Adipose tissue (tissue), 3 donors: ENCODE measurements around the gene STX10. TPM values are rescaled to one million over a fixed set of nuclear protein-coding genes. Genes with fewer than 3 reads are reported as not detected.

ENCODE experiments used
- H3K27ac ChIP-seq: one replicate; pipeline ENCODE4 v1.5.1; 2013; ENCODE audit warnings: low read depth, low read length
- WGBS, 3 donors: extraction: QIAGEN DNeasy Blood & Tissue Kit; methylation state at CpG; one replicate each; pipeline ENCODE4 v1.1.7; 2013; 5-methylcytosine and 5-hydroxymethylcytosine counted together
- polyA plus RNA-seq, 3 donors: library from polyadenylated mRNA; stranded (reverse); fragments of 200-250 nt; gene quantifications; one replicate each; pipeline ENCODE4 v1.2.3, GENCODE V29; 2013
- donor health status: healthy with polysubstance abuse.
- donor health status: Bipolar disorder and iron deficiency.
- donor health status: healthy.

The STX10 gene
- polyA plus RNA-seq, 3 donors = 34.5 to 69.2 (median 63.1) TPM

DNA sequence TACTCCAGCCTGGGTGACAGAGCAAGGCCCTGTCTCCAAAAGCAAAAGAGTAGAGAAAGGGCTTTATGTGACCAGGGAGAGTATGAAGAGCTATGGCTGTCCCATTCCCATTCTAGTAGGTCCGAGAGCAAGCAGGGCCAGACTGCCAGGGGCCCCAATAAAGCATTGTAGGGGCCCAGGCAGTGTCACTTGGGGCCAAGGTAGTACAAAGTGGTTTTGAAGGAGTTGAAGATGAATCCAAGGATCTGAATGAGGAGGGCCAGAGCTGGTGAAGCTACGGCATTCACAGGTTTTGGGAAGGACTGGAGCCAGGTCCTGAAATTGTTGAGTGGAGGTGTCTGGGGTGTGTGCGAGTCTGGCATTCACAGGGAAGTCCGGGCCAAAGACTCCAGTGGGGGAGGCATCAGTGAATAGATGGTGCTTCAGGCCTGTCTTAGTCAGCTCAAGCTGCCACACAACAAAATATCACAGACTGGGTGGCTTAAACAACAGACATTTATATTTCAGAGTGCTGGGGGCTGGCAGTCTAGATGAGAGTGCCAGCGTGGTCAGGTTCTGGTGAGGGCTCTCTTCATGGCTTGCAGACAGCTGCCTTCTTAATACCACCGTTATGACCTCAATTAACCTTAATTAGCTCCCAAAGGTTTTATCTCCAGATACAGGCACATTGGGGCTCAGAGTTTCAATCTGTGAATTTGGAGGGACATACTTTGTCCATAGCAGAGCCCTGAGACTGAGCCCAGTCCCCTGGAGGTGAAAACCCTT is 22.2 kb downstream of the STX10 start:
- WGBS, 3 donors = 86 to 94% (median 90%) methylated on average over 6 of the region's 6 CpGs
- H3K27ac ChIP-seq = no peak overlapping the region

GRCh38 chr19:13127051-13127450 is 23.1 kb downstream of the STX10 start:
- no peak overlapping the region for H3K27ac ChIP-seq
- 78 to 91% (median 89%) methylated on average over 8 to 9 of the region's 9 CpGs for WGBS, 3 donors

- whole genome bisulfite sequencing, 3 donors = 90 to 93% (median 91%) methylated on average over 20 of the region's 20 CpGs
- H3K27ac ChIP-seq = no peak overlapping the region
Measured at GRCh38 chr19:13122980-13123957, 26.9 kb downstream of the STX10 start.

DNA sequence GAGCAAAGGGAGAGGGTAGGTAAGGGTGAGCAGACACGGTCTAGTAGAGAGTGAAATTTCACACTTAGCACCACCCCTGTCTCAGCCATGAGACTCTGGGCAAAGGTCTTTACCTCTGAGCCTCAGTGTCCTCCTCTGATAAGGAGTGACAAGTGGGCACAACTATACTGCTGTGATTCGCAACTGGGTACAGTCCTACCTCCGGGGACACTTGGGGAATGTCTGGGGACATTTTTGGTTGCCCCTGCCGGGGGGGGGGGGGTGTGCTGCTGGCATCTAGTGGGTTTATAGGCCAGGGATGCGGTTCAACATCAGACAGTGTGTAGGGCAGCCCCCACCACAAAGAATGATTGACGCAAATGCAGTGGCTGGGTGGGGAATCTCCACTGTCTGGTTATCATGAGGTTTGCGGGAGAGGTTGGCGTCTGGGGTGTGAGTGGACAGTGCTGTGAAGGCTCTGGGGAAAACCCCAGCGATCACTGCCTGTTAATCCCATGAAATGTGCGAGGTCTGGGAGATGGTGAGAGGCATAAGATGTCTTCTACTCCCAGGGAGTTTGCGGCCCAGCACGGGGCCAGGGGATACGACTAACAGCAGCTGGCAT is 27.8 kb downstream of the STX10 start:
- no peak overlapping the region for H3K27ac ChIP-seq
- WGBS, 3 donors = 74 to 90% (median 83%) methylated on average over 13 of the region's 13 CpGs

DNA sequence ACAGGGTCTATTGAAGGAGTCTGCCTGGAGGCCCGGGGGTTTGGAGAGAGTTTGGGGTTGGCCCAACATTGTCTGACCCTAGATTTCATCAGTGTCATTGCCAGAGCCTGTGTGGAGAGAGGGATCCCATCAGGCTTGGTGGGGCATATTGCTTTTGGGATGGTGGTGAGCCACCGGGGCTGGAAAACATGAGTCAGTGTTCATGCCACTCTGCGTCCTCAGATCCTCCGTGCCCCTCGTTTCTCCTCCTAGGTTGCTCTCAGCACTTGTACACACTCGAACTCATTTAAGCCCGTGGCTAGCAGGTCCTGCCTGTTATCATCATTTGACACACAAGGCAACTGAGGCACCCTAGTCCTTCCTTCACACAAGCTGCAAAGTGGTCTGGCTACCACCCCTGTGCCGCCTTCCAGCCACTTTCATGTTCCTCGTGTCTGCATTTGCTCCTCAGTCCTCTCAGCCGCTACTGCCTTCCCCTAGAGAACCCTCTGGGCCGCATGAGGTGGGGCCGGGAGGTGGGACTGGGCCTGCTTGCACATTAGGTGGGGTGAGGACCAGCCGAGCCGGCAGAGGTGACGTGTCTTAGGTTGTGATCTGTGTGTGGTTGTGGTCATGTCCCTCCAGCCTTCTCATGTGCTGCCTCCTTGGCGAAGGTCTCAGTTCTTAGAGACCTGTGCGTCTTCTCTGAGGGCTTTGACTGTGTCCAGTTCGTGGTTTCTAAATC is 28.5 kb downstream of the STX10 start:
- WGBS, 3 donors = 79 to 84% (median 80%) methylated on average over 18 of the region's 18 CpGs
- no peak overlapping the region for H3K27ac ChIP-seq

GRCh38 chr19:13120817-13121216 is 29.4 kb downstream of the STX10 start:
- WGBS, 3 donors = 73 to 80% (median 76%) methylated on average over 10 of the region's 10 CpGs
- H3K27ac ChIP-seq = no peak overlapping the region

- H3K27ac ChIP-seq = no peak overlapping the region
Measured at GRCh38 chr19:13120031-13120430, 30.1 kb downstream of the STX10 start.

DNA sequence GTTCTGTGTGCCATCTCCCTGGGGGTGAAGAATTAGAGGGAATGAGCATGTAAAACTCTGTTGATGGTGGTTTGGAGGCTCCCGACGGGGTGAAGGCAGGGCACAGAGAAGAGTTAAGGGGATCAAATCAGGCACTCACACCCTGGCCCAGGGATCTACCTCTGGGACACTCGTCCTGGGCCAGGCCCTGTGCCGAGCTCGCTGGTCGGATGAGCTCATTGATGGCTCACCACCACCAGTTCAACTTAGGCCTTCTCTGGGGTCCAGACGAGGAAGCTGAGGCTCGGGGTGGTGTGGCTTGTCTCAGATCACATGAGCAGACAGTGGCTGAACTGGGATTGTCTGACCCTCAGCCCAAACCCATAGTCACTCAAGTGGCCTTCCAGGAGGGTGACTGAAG is 30.5 kb downstream of the STX10 start:
- H3K27ac ChIP-seq = no peak overlapping the region
- 63 to 83% (median 66%) methylated on average over 8 of the region's 8 CpGs for WGBS, 3 donors

More at GRCh38 chr19:13120031-13120430, 30.1 kb downstream of the STX10 start:
- 78 to 83% (median 83%) methylated on average over 9 of the region's 9 CpGs for WGBS, 3 donors

- 0 to 1% (median 1%) methylated on average over 35 to 57 of the region's 57 CpGs for WGBS, 3 donors
- H3K27ac ChIP-seq = no peak overlapping the region
Measured at GRCh38 chr19:13118424-13119193, 31.6 kb downstream of the STX10 start.

GRCh38 chr19:13117772-13118423 is 32.3 kb downstream of the STX10 start, which contains the start of gene NACC1:
Gene NACC1, plus strand, starts transcription at chr19:13118264. Its CDS starts 16,944 bp downstream, at chr19:13135208.
- no peak within 1 kb of the TSS for H3K27ac ChIP-seq
- WGBS, 3 donors = 2 to 3% (median 3%) methylated on average over 39 to 65 of the region's 65 CpGs

GRCh38 chr19:13117176-13117771 is 32.9 kb downstream of the STX10 start:
- H3K27ac ChIP-seq = no peak overlapping the region
- WGBS, 3 donors = 11 to 19% (median 14%) methylated on average over 19 to 20 of the region's 20 CpGs

- WGBS, 3 donors = 0 to 1% (median 1%) methylated on average over 51 of the region's 51 CpGs
- no peak within 1 kb of the TSS for H3K27ac ChIP-seq
Measured at GRCh38 chr19:13116282-13117175, 33.6 kb downstream of the STX10 start, which contains the start of gene TRMT1. Gene TRMT1, minus strand, starts transcription at chr19:13116740. Its CDS starts 341 bp downstream, at chr19:13116399.

GRCh38 chr19:13115936-13116281 is 34.3 kb downstream of the STX10 start:
- WGBS, 3 donors = 1 to 4% (median 1%) methylated on average over 18 of the region's 18 CpGs
- H3K27ac ChIP-seq = no peak overlapping the region

GRCh38 chr19:13112555-13112954 is 37.6 kb downstream of the STX10 start:
- no peak overlapping the region for H3K27ac ChIP-seq
- WGBS, 3 donors = 94 to 98% (median 94%) methylated on average over 7 to 10 of the region's 10 CpGs

GRCh38 chr19:13110099-13110610 is 40.0 kb downstream of the STX10 start:
- H3K27ac ChIP-seq = no peak overlapping the region
- 86 to 92% (median 92%) methylated on average over 15 of the region's 15 CpGs for WGBS, 3 donors
